A549 (cell line): ENCODE data around the gene EFEMP2.

Experiments used
- BHLHE40 ChIP-seq: IDR thresholded peaks from 2 replicates; pipeline ENCODE4 v1.6.1; 2012; ENCODE audit warnings: low read depth, low read length, inconsistent platforms
- CEBPB ChIP-seq, 2 experiments: fragments of >200 bp in 1 of 2; sonication (Bioruptor Twin) in 1 of 2; formaldehyde crosslinking in 1 of 2; IDR thresholded peaks; 2 replicates each; pipeline ENCODE4 v1.6.1; 2012 to 2016
- CHD2 ChIP-seq: fragments of 150-350 bp; IDR thresholded peaks from 2 replicates; pipeline ENCODE4 v1.6.1; 2014; ENCODE audit warnings: low read length; ENCODE audit not compliant: partially characterized antibody
- CHD4 ChIP-seq: fragments of 200-600 bp; sonication (generic); IDR thresholded peaks from 2 replicates; pipeline ENCODE4 v1.6.1; 2016; ENCODE audit warnings: antibody characterized with exemption, mild to moderate bottlenecking, borderline replicate concordance
- CTCF ChIP-seq: fragments of >200 bp; sonication (Bioruptor Twin); formaldehyde crosslinking; IDR thresholded peaks from 3 replicates; pipeline ENCODE4 v1.5.1; 2016
- EP300 ChIP-seq, 2 experiments: fragments of >200 bp; sonication (Bioruptor Twin); formaldehyde crosslinking; IDR thresholded peaks; 2 replicates in 1 of 2; 3 replicates in 1 of 2; pipeline ENCODE4 v1.6.1; 2016 to 2017
- MAFK ChIP-seq: fragments of 450-650 bp; IDR thresholded peaks from 2 replicates; pipeline ENCODE4 v1.6.1; 2014; ENCODE audit not compliant: partially characterized antibody
- NFE2L2 ChIP-seq: fragments of 150-350 bp; conservative IDR thresholded peaks from 2 replicates; pipeline ENCODE4 v1.6.1; 2014; ENCODE audit warnings: low read length
- PBX3 ChIP-seq: IDR thresholded peaks from 2 replicates; pipeline ENCODE4 v1.6.1; 2012
- POLR2A ChIP-seq: IDR thresholded peaks from 2 replicates; pipeline ENCODE4 v1.6.1; 2012; ENCODE audit warnings: mild to moderate bottlenecking, low read length
- POLR2AphosphoS2 ChIP-seq: conservative IDR thresholded peaks from 2 replicates; pipeline ENCODE4 v1.6.1; 2012; ENCODE audit warnings: low read length, improper control_type of control experiment, inconsistent platforms
- RAD21 ChIP-seq, 2 experiments: fragments of >200 bp in 1 of 2; sonication (Bioruptor Twin) in 1 of 2; formaldehyde crosslinking in 1 of 2; IDR thresholded peaks in 1 of 2; conservative IDR thresholded peaks in 1 of 2; 2 replicates in 1 of 2; 3 replicates in 1 of 2; pipeline ENCODE4 v1.6.1; 2012 to 2018; ENCODE audit warnings: inconsistent platforms in 1 of 2
- TF ChIP-seq, protein P1 (sequence below): IDR thresholded peaks from 2 replicates; pipeline ENCODE4 v1.6.1; 2012

- TF ChIP-seq MAFK (no peak), CTCF (no peak), POLR2AphosphoS2 (no peak), CEBPB (IDR thresholded peaks at IDR 0.05) (no peak), EP300 (IDR thresholded peaks at IDR 0.05) (no peak), NFE2L2 (no peak), BHLHE40 (no peak), RAD21 (conservative IDR thresholded peaks at IDR 0.05 in 1 of 2, IDR thresholded peaks at IDR 0.05 in 1 of 2) (no peak), PBX3 (no peak), CHD4 (no peak), POLR2A (no peak), CHD2 (no peak)
- TF ChIP-seq, protein P1, sequence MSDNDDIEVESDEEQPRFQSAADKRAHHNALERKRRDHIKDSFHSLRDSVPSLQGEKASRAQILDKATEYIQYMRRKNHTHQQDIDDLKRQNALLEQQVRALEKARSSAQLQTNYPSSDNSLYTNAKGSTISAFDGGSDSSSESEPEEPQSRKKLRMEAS = no peak
Measured at GRCh38 chr11:65885808-65886536, 13.4 kb upstream of the EFEMP2 start.
